Measurements from ENCODE around the gene MINDY1.

Gene MINDY1

DNA sequence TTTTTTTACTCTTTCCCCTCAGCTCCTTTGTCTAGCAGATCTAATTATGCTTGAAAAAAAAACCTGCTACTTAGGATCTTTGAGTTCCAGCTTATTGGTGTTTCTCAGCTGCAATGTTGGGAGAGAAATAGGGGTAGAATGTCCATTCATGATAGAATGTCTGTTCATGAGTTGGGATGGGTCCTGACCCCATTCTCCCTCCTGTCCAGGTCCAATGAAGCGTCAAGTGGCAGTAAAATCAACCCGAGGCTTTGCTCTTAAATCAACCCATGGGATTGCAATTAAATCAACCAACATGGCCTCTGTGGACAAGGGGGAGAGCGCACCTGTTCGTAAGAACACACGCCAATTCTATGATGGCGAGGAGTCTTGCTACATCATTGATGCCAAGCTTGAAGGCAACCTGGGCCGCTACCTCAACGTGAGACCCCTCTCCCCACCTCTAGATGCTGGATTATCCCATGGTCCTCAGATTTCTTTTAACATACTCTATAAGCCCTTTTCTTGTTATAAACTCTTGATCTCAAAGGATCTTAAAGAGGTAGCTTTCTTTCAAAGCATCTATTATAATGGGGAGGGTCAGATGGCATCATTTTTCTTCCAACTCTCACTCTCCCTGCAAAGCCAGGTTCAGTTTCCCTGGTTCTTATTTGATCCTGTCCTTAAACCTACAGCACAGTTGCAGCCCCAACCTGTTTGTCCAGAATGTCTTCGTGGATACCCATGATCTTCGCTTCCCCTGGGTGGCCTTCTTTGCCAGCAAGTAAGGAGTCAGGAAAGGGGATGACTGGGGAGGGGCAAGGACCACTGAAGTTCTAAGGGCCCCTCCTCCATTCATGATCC lies 43.2 kb downstream of the MINDY1 start:
- DNase-seq, result no peak

DNA sequence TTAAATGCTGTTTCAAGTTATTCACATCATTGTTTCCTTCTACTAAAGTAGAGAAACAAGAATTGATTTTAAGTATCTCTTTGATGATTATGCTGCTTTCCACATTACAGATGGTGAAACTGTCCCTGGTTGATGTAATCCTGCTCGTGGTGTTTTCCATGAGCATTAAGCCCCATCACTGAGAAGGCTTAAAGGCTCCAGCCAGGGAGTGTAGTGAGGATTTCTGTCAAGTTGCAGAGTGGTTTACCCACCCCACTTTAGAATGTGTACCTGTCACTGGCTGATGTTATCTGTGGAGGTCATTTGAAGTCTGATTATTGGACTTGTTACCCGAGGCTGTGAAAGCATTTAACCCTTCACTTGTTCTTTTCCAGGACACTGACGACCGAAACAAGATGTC lies 44.9 kb downstream of the MINDY1 start:
- DNase-seq, result no peak

DNA sequence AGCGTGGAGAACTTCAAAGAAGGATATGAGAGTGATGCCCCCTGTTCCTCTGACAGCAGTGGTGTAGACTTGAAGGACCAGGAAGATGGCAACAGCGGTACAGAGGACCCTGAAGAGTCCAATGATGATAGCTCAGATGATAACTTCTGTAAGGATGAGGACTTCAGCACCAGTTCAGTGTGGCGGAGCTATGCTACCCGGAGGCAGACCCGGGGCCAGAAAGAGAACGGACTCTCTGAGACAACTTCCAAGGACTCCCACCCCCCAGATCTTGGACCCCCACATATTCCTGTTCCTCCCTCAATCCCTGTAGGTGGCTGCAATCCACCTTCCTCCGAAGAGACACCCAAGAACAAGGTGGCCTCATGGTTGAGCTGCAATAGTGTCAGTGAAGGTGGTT lies 46.1 kb downstream of the MINDY1 start:
- no peak for DNase-seq

DNA sequence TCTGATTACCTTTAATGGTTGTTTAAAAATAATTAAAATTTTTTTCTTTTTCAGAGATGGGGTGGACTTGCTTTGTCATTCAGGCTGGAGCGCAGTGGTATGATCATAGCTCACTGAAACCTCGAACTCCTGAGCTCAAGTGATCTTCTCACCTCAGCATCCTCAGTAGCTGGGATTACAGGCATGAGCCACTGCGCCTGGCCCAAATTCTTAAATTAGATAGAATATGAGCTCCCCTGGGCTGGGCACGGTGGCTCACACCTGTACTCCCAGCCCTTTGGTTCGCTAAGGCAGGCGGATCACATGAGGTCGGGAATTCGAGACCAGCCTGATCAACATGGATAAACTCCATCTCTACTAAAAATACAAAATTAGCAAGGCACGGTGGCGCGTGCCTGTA lies 49.0 kb downstream of the MINDY1 start:
- DNase-seq, result no peak

DNA sequence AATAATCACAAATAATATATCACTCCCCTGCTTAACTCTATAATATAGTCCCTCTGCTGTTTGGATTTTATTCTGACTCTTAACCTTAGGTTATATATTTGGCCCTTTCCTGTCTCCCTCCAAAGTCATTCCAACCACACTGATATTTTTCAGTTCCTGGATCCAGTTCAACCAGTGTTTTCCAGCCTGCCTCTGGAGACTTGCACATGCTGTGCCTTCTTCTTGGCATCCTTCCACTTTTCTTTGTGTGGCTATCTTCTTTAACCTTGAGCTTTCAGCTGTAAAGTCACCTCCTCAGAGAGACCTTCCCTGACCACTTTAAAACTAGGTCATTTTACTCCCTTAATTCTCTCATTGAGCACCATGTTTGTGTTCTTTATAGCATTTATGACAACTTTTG lies 51.4 kb downstream of the MINDY1 start:
- no peak for DNase-seq

DNA sequence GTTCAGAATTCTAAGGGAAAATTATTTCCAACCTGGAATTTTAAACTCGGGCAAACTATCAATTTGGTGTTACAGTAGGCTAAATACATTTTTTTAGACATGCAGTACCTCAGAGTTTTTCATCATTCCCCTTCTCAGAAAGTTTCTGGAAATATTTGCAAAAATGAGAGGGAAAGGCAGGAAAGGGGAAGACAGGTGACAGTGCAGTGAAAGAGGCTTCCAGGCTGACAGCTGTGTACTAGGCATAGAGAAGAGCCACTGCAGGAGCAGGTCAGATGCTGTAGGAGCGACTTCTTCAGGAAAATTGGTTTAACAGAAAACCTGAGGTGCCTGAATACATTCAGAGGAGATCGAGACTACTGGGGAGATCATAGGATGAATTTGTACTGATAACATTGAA lies 52.0 kb downstream of the MINDY1 start:
- no peak for DNase-seq
